Memory B cell (primary cell): ENCODE results near the gene MTERF4.

Experiments used
- ATAC-seq: fragments of 150-1000 bp; cut with Tn5 transposase; 2 replicates; pipeline ENCODE4 v1.10.0; 2021; ENCODE audit warnings: low read depth, mild to moderate bottlenecking, moderate library complexity
- DNase-seq, 2 donors: peaks; one replicate each; pipeline ENCODE4 v3.0.0; 2022; ENCODE audit warnings: low spot score in 2 of 2
- H3K27ac Mint-ChIP-seq: one replicate; pipeline ENCODE4 v1.8.0; 2022; ENCODE audit warnings: mild to moderate bottlenecking, moderate library complexity, mixed read lengths
- H3K27me3 Mint-ChIP-seq: one replicate; pipeline ENCODE4 v1.8.0; 2022; ENCODE audit warnings: mixed read lengths
- H3K36me3 Mint-ChIP-seq: one replicate; pipeline ENCODE4 v1.8.0; 2022; ENCODE audit warnings: mild to moderate bottlenecking, mixed read lengths
- H3K4me1 Mint-ChIP-seq: one replicate; pipeline ENCODE4 v1.8.0; 2022; ENCODE audit warnings: mixed read lengths
- H3K4me3 Mint-ChIP-seq: one replicate; pipeline ENCODE4 v1.8.0; 2022; ENCODE audit warnings: mild to moderate bottlenecking, moderate library complexity, mixed read lengths
- H3K9me3 Mint-ChIP-seq: one replicate; pipeline ENCODE4 v1.8.0; 2022; ENCODE audit warnings: mixed read lengths

Gene MTERF4

DNA sequence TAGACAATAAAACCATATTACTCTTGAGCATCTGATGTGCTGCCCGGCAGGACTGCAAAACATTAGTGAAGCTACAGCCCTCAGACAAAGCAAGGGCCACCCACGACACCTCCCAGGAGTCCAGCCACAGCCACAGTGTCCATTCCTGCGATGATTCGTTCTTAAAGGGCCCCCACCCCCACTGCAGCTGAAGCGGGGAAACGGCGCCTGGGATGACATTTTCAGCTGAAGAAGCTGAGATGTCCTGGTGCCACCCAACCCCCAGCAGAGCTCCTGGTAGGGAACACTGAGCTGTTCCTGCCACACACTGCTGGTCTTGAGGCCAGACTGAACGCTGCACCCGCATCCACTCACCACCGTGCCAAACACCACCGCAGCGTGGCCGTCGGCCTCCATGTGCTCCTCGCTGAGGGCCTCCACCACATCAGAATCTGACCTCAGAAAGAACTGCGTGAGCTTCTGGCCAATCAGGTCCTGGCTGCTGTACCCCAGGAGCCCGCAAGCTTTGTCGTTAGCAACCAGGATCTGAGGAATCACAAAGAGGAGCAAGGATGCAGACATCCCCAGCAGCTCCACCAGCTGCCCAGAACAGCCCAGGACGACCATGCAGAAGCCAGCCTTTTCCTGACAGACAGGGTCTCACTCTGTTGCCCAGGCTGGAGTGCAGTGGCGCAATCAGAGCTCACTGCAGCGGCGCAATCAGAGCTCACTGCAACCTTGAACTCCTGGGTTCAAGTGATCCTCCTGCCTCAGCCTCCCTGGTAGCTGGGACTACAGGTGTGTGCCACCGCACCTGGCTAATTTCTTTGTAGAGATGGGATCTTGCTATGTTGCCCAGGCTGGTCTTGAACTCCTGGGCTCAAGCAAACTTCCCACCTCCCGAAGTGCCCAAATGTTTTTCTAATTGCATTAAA is 37.7 kb upstream of the MTERF4 start:
- Mint-ChIP-seq H3K27ac (no peak overlapping the region), H3K9me3 (no peaks in the 10 kb centered on the region), H3K27me3 (no peaks in the 10 kb centered on the region), H3K4me1 (peaks cover 4% of the 10 kb centered on the region), H3K4me3 (no peak overlapping the region), H3K36me3 (peaks cover 24% of the 10 kb centered on the region)
- no peak for DNase-seq
- ATAC-seq = no peak

DNA sequence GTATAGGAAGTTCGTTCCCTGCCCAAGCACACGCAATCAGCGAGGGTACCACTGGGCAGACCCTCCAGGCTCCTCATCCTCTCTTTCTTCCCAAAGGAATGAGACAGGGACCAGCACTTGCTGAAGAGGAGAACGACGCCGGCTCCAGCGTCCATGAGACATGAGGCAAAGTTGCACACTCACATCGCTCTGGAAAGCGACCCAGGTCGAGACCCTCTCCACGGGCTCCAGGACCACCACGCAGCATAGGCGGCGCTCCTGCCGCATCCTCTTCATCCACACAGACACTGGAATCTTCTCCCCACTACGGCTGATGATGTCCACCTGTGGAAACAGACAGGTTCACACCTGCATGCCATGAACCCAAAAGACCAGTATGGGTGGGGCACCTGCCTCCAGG is 36.4 kb upstream of the MTERF4 start:
- Mint-ChIP-seq H3K27me3 (no peaks in the 10 kb centered on the region), H3K9me3 (no peaks in the 10 kb centered on the region), H3K27ac (no peak overlapping the region), H3K4me3 (no peak overlapping the region), H3K36me3 (peaks cover 24% of the 10 kb centered on the region), H3K4me1 (peaks cover 4% of the 10 kb centered on the region)
- no peak for ATAC-seq
- DNase-seq = no peak

DNA sequence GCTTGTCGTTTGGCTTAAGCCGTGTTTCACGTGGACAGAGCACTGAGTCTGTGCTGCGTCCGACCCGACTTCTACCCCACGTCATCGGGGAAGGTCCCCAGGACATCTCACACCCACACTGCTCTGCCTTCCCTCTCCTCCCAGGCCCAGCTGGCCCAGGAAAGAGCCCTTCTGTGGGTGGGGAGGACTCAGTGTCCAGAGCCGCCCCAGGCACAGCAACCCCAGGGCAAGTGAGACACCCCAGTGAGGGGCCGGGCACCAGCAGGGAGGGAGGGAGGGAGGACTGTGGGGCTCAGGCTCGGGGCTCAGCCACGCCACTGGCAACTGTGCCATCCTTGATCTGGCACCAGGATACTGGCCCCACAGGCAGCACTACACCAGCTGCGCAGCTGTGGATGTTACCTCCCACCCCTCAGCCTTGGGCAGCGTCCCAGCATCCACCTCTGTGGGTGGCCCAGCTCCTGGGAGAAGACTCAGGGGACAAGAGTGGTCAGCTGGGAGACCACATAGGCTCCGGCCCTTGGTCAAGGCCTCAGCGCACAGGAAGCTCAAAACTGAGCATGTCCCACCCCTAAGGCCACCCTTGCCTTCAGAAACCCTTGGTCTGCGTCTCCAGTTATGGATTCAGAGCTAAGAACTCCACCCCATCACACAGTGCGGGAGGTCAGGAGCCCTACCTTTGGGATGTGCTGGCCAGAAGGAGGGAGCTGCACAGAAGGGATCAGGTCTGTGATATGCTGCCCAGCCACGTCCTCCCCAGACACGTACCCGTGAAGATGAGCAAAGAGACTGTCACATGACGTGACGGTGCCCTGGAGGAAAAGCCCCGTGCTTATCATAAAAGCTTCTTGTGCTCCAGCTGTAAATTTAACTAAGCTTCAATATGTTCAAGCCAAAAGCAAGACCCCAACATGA is 35.4 kb upstream of the MTERF4 start:
- Mint-ChIP-seq H3K36me3 (peaks cover 28% of the 10 kb centered on the region), H3K27me3 (no peaks in the 10 kb centered on the region), H3K9me3 (no peaks in the 10 kb centered on the region), H3K4me1 (peaks cover 9% of the 10 kb centered on the region), H3K27ac (no peak overlapping the region), H3K4me3 (no peak overlapping the region)
- no peak for ATAC-seq
- DNase-seq = no peak

DNA sequence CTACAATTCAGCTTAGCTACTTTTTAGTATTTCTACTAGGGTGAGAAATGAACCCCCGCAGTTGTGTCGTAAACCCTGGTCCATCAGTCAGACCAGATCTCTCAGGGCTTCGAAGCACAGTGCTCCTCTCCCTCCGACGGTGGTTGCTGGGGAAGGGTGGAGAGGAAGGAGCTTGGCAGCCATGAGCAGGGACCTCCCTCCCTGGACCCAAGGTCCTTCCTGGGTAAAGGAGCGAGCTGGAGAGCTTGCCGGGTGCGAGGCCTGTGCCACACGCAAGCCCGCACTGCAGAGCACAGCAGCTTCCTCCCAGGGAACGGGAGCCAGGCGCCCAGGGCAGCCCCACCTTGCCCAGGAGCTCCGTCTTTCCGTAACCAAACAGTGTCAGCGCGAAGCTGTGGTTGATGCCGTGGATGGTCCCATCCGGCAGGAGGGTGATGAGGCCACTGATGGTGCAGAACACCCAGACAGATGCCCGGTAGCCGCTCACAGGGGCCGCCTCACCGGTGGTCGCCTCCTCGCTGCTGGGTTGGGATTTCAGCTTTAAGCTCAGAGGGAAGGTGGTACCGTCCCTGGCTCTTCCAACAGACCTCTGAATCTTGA is 34.7 kb upstream of the MTERF4 start:
- no peak overlapping the region for H3K4me3 Mint-ChIP-seq
- H3K4me1 Mint-ChIP-seq = peaks cover 7% of the 10 kb centered on the region
- no peak overlapping the region for H3K27ac Mint-ChIP-seq
- H3K27me3 Mint-ChIP-seq = no peaks in the 10 kb centered on the region
- ATAC-seq (no peak), DNase-seq (no peak)
- no peaks in the 10 kb centered on the region for H3K9me3 Mint-ChIP-seq
- H3K36me3 Mint-ChIP-seq = peaks cover 24% of the 10 kb centered on the region

DNA sequence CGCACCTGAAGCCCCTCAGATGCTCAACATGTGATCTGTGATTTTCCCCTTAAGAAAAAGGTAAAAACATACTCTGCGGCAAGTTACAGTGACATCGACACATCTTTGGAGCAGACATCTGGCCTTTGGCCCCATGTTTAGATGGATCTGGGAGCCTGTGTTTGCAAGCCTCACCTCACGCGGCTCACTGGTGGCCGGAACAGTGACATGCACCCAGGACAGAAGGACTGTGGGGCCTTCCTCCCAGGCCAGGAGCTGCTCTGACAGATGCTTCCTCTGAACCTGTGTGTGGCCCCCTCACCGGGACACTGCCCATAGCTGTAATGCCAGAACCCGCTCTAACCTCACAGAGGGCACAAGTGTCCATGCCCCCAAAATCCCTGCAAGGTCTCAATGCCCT is 34.1 kb upstream of the MTERF4 start:
- H3K4me3 Mint-ChIP-seq = no peak overlapping the region
- H3K27ac Mint-ChIP-seq = no peak overlapping the region
- H3K9me3 Mint-ChIP-seq = no peaks in the 10 kb centered on the region
- no peaks in the 10 kb centered on the region for H3K27me3 Mint-ChIP-seq
- DNase-seq (no peak), ATAC-seq (no peak)
- H3K4me1 Mint-ChIP-seq = peaks cover 7% of the 10 kb centered on the region
- H3K36me3 Mint-ChIP-seq = peaks cover 21% of the 10 kb centered on the region

DNA sequence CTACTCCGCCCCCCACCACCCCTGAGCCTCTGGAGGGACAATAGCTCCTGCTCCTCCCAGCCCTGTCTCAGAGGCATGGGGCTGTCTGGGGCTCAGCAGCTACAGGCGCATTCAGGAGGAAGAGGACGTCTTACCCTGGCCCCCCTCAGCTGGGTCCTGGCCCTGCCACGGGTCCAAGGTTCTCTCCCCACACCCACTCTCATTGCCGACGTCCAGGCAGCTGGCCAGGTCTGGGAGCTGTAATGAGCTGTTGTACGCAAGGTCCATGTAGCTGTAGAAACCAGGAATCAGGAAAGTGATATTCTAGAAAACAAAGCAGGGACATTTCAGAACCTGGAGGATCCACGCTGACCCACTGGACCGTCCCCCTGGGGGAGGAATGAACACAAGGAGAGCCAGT is 33.6 kb upstream of the MTERF4 start:
- DNase-seq (no peak), ATAC-seq (no peak)
- peaks cover 8% of the 10 kb centered on the region for H3K4me1 Mint-ChIP-seq
- no peak overlapping the region for H3K27ac Mint-ChIP-seq
- H3K36me3 Mint-ChIP-seq = peaks cover 22% of the 10 kb centered on the region
- no peaks in the 10 kb centered on the region for H3K9me3 Mint-ChIP-seq
- H3K27me3 Mint-ChIP-seq = no peaks in the 10 kb centered on the region
- no peak overlapping the region for H3K4me3 Mint-ChIP-seq

DNA sequence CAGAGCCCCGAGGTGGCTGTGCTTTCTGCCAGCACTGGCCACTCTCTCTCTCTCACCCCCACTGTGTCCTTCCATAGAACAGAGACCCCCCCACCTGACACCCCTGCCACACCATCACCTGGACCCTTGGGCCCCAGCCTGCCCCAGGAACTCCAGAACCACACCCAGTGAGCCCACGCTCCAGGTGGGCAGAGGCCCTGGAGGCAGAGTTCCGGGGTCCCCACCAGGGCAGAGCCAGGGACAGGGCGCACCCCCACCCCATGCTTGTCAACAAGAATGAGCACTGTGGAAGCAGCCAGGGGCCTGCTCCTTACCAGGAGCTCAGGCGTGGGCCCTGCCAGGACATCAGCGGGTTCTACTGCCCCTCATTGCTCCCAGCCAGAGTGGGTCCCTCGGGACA is 32.6 kb upstream of the MTERF4 start:
- DNase-seq (no peak), ATAC-seq (no peak)
- H3K4me1 Mint-ChIP-seq = peaks cover 13% of the 10 kb centered on the region
- H3K27ac Mint-ChIP-seq = no peak overlapping the region
- no peaks in the 10 kb centered on the region for H3K27me3 Mint-ChIP-seq
- H3K9me3 Mint-ChIP-seq = no peaks in the 10 kb centered on the region
- no peak overlapping the region for H3K4me3 Mint-ChIP-seq
- H3K36me3 Mint-ChIP-seq = peaks cover 21% of the 10 kb centered on the region

DNA sequence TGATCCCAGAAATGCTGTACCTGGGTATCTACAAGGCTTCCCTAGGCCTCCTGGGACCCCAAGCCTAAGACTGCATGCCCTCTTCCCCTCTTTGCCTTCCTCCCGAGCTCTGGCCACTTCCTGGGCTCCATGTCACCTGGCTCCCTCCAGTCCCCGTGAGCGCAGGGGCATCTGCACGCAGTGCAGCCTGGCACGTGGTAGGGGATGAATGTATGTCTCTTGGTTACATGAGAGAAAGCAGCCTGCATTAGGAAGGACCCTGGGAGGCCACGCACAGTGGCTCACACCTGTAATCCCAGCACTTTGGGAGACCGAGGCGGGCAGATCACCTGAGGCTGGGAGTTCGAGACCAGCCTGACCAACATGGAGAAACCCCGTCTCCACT is 31.3 kb upstream of the MTERF4 start:
- H3K36me3 Mint-ChIP-seq = peaks cover 21% of the 10 kb centered on the region
- H3K4me3 Mint-ChIP-seq = no peak overlapping the region
- ATAC-seq (no peak), DNase-seq (no peak)
- no peaks in the 10 kb centered on the region for H3K9me3 Mint-ChIP-seq
- H3K4me1 Mint-ChIP-seq = peaks cover 22% of the 10 kb centered on the region
- H3K27me3 Mint-ChIP-seq = no peaks in the 10 kb centered on the region
- H3K27ac Mint-ChIP-seq = peak overlapping the region; percentile 51

DNA sequence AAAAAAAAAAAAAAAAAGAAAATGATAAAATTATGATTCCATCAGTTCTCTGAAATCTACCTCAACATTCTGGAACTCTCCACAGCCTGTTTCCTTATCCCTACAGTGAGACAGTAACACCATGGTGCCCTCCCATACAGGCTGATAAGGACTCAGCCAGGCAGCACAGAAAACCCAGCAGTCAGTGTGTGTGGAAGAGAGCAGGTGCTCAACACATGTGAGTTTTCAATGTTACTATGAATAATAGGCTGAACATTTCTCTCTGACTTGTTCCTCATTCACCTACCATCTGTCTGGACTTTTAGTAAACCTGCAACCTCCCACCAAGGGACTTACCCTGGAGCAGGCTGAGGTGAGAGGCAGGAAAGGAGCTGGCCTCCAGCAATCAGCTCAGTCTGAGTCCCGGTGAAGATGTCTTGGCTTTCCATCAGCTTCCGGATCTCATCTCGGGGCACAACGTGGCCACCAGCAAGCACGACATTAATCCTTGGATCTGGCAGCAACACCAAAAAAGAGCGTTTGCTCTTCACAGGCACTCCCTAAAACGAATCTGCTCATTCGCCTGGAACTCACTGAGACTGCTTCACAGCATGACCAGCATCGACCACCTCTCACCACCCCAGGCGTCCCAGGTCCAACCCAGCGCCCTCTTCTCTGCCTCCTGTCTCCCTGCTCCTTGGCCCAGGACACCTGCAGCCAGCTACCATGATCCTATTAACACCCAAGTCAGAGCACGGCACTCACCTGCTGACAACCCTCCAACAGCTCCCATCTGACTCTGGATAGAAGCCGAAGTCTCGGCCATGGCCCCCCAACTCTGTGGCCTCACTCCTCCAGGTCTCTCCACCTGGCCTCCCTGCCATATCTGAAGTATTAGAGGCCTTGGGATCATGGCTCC is 30.7 kb upstream of the MTERF4 start:
- Mint-ChIP-seq H3K4me3 (no peak overlapping the region), H3K9me3 (no peaks in the 10 kb centered on the region), H3K36me3 (peaks cover 17% of the 10 kb centered on the region), H3K27ac (peak overlapping the region; percentile 51), H3K27me3 (no peaks in the 10 kb centered on the region), H3K4me1 (peaks cover 28% of the 10 kb centered on the region)
- ATAC-seq = peak; percentile 4
- DNase-seq = no peak

DNA sequence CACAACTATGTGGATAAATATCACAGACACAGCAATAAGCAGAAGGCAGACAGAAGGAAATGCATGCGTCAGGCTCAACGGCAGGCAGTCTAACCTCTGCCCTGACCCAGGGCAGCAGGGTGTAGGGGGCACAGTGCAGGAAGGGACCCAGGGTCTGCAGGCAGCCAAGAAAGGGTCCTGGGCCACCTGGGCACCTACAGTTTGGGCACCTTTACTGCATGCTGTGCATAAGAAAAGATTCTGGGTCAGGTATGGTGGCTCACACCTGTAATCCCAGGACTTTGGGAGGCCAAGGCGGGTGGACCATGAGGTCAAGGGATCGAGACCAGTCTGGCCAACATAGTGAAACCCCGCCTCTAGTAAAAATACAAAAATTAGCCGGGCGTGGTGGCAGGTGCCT is 29.4 kb upstream of the MTERF4 start:
- no peaks in the 10 kb centered on the region for H3K9me3 Mint-ChIP-seq
- H3K27me3 Mint-ChIP-seq = no peaks in the 10 kb centered on the region
- H3K36me3 Mint-ChIP-seq = peaks cover 16% of the 10 kb centered on the region
- H3K27ac Mint-ChIP-seq = no peak overlapping the region
- H3K4me3 Mint-ChIP-seq = no peak overlapping the region
- H3K4me1 Mint-ChIP-seq = peaks cover 33% of the 10 kb centered on the region
- DNase-seq (no peak), ATAC-seq (no peak)

DNA sequence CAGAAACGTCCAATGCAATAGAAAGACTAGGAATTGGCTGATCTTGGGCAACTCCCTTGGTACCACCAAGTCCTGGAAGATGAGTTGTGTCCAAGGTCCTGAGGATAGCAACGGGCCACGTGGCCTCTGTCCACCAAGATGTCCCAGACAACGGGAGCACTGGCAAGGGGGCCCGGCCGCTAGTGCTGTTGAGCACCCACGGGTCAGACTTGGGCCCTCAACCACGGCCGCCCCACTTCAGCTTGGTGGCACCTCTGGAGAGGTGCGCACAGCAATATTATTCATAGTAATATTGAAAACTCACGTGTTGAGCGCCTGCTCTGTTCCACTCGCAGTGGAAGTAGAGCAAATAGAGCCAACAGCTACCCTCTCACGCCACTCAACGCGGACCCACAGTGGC is 28.2 kb upstream of the MTERF4 start:
- DNase-seq (no peak), ATAC-seq (no peak)
- H3K4me1 Mint-ChIP-seq = peaks cover 35% of the 10 kb centered on the region
- no peaks in the 10 kb centered on the region for H3K27me3 Mint-ChIP-seq
- H3K9me3 Mint-ChIP-seq = no peaks in the 10 kb centered on the region
- H3K36me3 Mint-ChIP-seq = peaks cover 16% of the 10 kb centered on the region
- H3K4me3 Mint-ChIP-seq = no peak overlapping the region
- peak overlapping the region; percentile 100 for H3K27ac Mint-ChIP-seq

DNA sequence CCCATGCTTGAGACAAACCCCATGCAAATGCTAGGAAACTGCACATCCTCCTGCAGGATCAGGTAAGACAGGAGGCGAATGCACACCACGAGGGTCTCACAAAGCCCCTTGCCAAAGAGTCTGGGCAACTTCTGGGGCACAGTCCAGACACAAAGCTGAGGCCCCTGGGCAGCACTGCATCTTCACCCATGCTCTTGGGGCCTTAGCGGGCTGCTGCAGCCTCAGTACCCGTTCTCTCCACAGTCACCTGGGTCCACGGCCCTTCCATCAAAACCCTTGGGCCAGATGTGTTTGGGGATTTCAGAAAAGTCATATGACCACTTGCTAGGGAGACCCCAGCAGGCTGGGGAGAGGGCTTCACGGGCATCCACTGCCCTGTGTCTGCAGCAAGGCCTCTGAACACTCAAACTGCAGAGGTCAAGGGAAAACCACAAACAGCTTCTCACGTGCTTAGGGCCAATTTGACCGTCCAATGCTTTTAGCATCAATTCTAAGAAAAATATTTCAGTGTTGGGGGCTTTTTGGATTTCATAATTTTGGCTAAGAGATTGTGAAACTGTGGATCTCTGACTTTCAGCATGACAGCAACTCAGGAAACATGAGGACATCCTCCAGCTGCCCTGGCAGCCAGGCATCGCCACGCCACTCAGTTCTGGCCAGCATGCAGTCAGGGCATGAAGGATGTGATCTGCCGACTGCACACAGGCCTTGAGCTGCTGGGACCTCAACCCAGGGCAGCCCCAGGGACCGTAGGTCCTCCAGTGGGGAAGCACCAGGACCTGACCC is 27.2 kb upstream of the MTERF4 start:
- Mint-ChIP-seq H3K27ac (peak overlapping the region; percentile 100), H3K36me3 (peaks cover 16% of the 10 kb centered on the region)

DNA sequence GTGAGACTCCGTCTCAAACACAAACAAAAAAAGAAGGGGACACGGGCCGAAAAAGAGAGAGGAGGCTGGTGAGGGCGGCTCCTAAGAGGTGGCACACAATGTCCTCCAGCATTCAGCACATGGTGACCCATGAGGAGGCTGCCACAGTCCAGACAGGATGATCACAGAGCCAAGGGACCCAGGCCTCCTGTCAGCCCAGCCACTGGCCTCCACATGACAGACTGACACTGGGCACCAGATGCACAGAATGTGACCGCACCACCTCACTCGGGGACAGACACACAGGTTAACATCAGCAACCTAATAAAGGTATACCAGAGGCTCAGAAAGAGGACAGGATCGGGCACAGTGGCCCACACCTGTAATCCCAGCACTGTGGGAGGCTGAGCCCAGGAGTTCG is 26.2 kb upstream of the MTERF4 start:
- peaks cover 12% of the 10 kb centered on the region for H3K36me3 Mint-ChIP-seq
- DNase-seq = no peak
- peak overlapping the region; percentile 70 for H3K4me3 Mint-ChIP-seq

More for the DNA sequence above, 27.2 kb upstream of the MTERF4 start:
- H3K4me1 Mint-ChIP-seq = peaks cover 35% of the 10 kb centered on the region
- H3K4me3 Mint-ChIP-seq = peak overlapping the region; percentile 21
- H3K9me3 Mint-ChIP-seq = no peaks in the 10 kb centered on the region
- ATAC-seq (no peak), DNase-seq (no peak)
- no peaks in the 10 kb centered on the region for H3K27me3 Mint-ChIP-seq

More for the DNA sequence above, 26.2 kb upstream of the MTERF4 start:
- ATAC-seq = no peak
- H3K9me3 Mint-ChIP-seq = no peaks in the 10 kb centered on the region
- H3K27me3 Mint-ChIP-seq = no peaks in the 10 kb centered on the region
- peaks cover 35% of the 10 kb centered on the region for H3K4me1 Mint-ChIP-seq
- H3K27ac Mint-ChIP-seq = peak overlapping the region; percentile 100
